Measurements from ENCODE around the gene GOLGB1.

GOLGB1 gene

GRCh38 chr3:121637922-121638321 lies 111.6 kb downstream of the GOLGB1 start:
- DNase-seq (ENCODE audit: low read depth in 2 of 2) = no peak

- no peak for DNase-seq (ENCODE audit: low read depth in 2 of 2)
Observed at GRCh38 chr3:121630355-121630754, 119.2 kb downstream of the GOLGB1 start.

- no peak for DNase-seq (ENCODE audit: low read depth in 2 of 2)
Observed at GRCh38 chr3:121629601-121630000, 119.9 kb downstream of the GOLGB1 start.

- no peak for DNase-seq (ENCODE audit: low read depth in 2 of 2)
Observed at GRCh38 chr3:121627622-121628021, 121.9 kb downstream of the GOLGB1 start.

GRCh38 chr3:121627211-121627610 lies 122.3 kb downstream of the GOLGB1 start:
- DNase-seq (ENCODE audit: low read depth in 2 of 2) = no peak

- no peak for DNase-seq (ENCODE audit: low read depth in 2 of 2)
Observed at GRCh38 chr3:121626495-121626894, 123.0 kb downstream of the GOLGB1 start.

GRCh38 chr3:121624147-121624899 lies 125.2 kb downstream of the GOLGB1 start:
- no peak for DNase-seq (ENCODE audit: low read depth in 2 of 2)

- DNase-seq (ENCODE audit: low read depth in 2 of 2) = no peak
Observed at GRCh38 chr3:121621491-121621890, 128.1 kb downstream of the GOLGB1 start.

- no peak for DNase-seq (ENCODE audit: low read depth in 2 of 2)
Observed at GRCh38 chr3:121619691-121620090, 129.8 kb downstream of the GOLGB1 start.
